A673 (cell line): ENCODE data around the gene HCST.

Experiments used
- EZH2 ChIP-seq: fragments of 200-600 bp; sonication (generic); IDR thresholded peaks from 2 replicates; pipeline ENCODE4 v1.6.1; 2017; ENCODE audit warnings: borderline replicate concordance, low read depth, mild to moderate bottlenecking, mixed read lengths, antibody characterized with exemption, low read length; ENCODE audit not compliant: poor library complexity, severe bottlenecking
- TF ChIP-seq, protein P1 (sequence below): fragments of 300-800, 200-600 bp; sonication (generic); conservative IDR thresholded peaks from 2 replicates; pipeline ENCODE4 v1.5.1; 2017; ENCODE audit warnings: low read depth, mild to moderate bottlenecking, antibody characterized with exemption, low read length, moderate library complexity, mixed read lengths

GRCh38 chr19:35870798-35871197, 31.5 kb upstream of the HCST start:
- TF ChIP-seq, protein P1, sequence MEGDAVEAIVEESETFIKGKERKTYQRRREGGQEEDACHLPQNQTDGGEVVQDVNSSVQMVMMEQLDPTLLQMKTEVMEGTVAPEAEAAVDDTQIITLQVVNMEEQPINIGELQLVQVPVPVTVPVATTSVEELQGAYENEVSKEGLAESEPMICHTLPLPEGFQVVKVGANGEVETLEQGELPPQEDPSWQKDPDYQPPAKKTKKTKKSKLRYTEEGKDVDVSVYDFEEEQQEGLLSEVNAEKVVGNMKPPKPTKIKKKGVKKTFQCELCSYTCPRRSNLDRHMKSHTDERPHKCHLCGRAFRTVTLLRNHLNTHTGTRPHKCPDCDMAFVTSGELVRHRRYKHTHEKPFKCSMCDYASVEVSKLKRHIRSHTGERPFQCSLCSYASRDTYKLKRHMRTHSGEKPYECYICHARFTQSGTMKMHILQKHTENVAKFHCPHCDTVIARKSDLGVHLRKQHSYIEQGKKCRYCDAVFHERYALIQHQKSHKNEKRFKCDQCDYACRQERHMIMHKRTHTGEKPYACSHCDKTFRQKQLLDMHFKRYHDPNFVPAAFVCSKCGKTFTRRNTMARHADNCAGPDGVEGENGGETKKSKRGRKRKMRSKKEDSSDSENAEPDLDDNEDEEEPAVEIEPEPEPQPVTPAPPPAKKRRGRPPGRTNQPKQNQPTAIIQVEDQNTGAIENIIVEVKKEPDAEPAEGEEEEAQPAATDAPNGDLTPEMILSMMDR = no peak
- no peak for TF ChIP-seq EZH2
